GM12874 (cell line): ENCODE data around the gene SPACA7.

Source experiments
- TF ChIP-seq, protein P1 (sequence below): IDR thresholded peaks from 2 replicates; pipeline ENCODE4 v1.5.1; 2011; ENCODE audit warnings: low read depth, mild to moderate bottlenecking, control low read depth, low read length, moderate library complexity; ENCODE audit not compliant: insufficient read depth

SPACA7 gene

DNA sequence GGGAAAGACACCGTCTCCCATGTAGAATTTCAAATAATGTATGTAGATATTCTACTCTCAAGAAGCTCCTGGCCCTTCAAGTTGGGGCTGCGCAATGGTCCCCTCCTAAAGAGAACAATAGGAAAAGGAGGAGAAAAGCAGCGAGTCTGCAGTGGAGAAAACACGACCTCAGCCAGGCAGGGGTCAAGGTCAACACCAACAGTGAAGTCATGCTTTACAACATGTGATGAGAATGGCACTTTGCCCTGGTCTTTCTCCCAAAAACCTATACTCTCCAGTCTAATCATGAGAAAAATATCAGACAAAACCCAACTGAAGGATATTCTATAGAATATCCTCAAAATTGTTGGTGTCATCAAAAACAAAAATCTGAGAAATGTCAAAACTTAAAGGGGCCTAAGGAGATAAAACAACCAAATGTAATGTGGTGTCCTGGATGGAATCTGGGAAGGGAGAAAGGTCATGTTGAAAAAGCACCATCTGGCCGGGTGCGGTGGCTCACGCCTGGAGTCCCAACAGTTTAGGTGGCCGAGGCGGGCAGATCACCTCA, 101.0 kb downstream of the SPACA7 start:
- TF ChIP-seq, protein P1, sequence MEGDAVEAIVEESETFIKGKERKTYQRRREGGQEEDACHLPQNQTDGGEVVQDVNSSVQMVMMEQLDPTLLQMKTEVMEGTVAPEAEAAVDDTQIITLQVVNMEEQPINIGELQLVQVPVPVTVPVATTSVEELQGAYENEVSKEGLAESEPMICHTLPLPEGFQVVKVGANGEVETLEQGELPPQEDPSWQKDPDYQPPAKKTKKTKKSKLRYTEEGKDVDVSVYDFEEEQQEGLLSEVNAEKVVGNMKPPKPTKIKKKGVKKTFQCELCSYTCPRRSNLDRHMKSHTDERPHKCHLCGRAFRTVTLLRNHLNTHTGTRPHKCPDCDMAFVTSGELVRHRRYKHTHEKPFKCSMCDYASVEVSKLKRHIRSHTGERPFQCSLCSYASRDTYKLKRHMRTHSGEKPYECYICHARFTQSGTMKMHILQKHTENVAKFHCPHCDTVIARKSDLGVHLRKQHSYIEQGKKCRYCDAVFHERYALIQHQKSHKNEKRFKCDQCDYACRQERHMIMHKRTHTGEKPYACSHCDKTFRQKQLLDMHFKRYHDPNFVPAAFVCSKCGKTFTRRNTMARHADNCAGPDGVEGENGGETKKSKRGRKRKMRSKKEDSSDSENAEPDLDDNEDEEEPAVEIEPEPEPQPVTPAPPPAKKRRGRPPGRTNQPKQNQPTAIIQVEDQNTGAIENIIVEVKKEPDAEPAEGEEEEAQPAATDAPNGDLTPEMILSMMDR, result no peak

DNA sequence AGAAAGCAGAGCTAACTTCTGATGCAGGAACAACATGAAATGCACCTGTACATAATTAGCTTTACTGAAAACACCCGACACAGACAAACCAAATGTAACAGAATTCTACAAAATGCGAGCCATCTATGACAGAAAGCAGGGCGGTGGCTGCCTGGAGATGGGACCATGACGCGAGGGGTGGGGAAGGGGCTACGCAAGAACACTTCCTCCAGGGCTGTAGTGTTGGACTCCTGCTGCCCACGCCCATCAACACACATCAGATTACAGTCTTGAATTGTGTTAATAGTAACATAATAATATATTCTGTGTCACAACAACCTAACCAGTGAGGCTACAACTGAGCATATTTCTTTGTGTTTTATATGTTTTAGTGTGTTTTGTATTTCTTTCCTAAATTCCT, 103.2 kb downstream of the SPACA7 start:
- TF ChIP-seq, protein P1, result no peak

DNA sequence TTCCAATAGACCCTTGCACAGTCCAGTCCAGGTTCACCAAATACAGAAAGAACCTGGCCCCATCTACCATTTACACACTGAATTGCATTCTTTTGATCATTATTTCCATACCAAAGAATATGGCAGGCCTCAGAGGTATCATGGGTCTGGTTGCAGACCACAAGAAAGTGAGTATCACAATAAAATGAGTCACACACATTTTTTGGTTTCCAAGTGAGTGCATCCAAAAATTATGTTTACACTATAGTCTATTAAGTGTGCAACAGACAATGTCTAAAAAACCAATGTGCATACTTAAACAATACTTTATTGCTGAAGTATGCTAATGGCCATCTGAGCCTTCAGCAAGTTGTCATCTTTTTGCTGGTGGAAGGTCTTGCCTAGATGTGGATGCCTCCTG, 105.3 kb downstream of the SPACA7 start:
- TF ChIP-seq, protein P1, result no peak

DNA sequence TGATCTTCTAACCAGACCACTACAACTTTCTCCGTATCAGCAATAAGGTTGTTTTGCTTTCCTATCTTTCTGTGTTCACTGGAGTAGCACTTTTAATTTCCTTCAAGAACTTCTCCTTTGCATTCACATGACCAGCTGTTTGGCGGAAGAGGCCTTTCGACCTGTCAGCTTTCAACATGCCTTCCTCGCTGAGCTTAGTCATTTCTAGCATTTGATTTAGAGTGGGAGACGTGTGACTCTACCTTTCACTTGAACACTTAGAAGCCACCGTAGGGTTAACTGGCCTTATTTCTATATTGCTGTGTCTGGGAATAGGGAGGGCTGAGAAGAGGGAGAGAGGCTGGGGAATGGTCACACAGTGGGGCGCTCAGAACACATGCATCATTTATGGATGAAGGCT, 107.1 kb downstream of the SPACA7 start:
- TF ChIP-seq, protein P1, result no peak
